Muscle layer of colon (tissue), 2 donors: ENCODE data around the gene RGS6.
"Not testable (repeated sequence)": the region's sequence is repeated elsewhere in the genome, so short reads cannot be mapped to it uniquely, and the experiment has no call there.

Experiments used
- H3K27ac ChIP-seq: one replicate; pipeline ENCODE4 v1.7.0; 2013; ENCODE audit warnings: low read depth, mild to moderate bottlenecking, low read length, moderate library complexity
- H3K27me3 ChIP-seq, 2 donors: one replicate each; pipeline ENCODE4 v1.7.0; 2013; ENCODE audit warnings: low read length in 2 of 2, mild to moderate bottlenecking in 2 of 2; ENCODE audit not compliant: insufficient read depth in 2 of 2, control insufficient read depth in 1 of 2
- H3K36me3 ChIP-seq: one replicate; pipeline ENCODE4 v1.7.0; 2013; ENCODE audit warnings: mild to moderate bottlenecking, low read length; ENCODE audit not compliant: insufficient read depth
- H3K4me1 ChIP-seq: one replicate; pipeline ENCODE4 v1.7.0; 2013; ENCODE audit warnings: mild to moderate bottlenecking, low read length; ENCODE audit not compliant: insufficient read depth
- H3K4me3 ChIP-seq, 2 donors: one replicate each; pipeline ENCODE4 v1.7.0; 2013; ENCODE audit warnings: low read length in 2 of 2, low read depth in 1 of 2, mild to moderate bottlenecking in 1 of 2, moderate library complexity in 1 of 2
- H3K9ac ChIP-seq: one replicate; pipeline ENCODE4 v1.7.0; 2013; ENCODE audit warnings: low read length
- H3K9me3 ChIP-seq: one replicate; pipeline ENCODE4 v1.7.0; 2013; ENCODE audit warnings: mild to moderate bottlenecking, low read length
- donor health status: abdominal sarcoma.
- donor health status: Adenocarcinoma of cecum.

RGS6 gene

GRCh38 chr14:72477578-72477977 is 545.3 kb downstream of the RGS6 start:
- H3K9ac ChIP-seq, H3K27ac ChIP-seq, H3K4me1 ChIP-seq, H3K36me3 ChIP-seq, H3K9me3 ChIP-seq, H3K4me3 ChIP-seq, H3K27me3 ChIP-seq: not testable (repeated sequence)

DNA sequence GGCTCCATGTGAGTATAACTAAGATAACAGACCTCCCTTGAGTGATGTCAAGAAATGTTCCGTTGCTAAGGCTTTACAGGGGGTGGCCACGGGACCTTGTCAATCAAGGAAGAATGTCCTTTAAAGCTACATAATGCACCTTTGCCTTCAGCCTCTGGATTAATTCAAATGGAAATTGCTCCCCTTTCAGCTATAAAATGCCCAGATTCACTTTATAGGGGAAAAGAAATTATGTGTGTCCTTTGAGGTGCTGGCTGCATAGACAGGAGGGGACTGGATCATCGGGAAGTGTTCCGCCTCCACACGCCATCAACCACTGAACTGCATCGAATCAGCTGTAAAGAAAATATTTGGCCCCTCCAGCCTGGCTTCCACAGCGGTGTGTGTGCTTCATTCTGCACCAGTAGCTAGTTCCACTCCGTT is 546.3 kb downstream of the RGS6 start:
- Histone ChIP-seq H3K4me3 (no peak overlapping the region), H3K27ac (no peak overlapping the region), H3K9me3 (no peaks in the 10 kb centered on the region), H3K27me3 (no peaks in the 10 kb centered on the region), H3K9ac (no peak overlapping the region), H3K36me3 (no peaks in the 10 kb centered on the region), H3K4me1 (no peaks in the 10 kb centered on the region)

DNA sequence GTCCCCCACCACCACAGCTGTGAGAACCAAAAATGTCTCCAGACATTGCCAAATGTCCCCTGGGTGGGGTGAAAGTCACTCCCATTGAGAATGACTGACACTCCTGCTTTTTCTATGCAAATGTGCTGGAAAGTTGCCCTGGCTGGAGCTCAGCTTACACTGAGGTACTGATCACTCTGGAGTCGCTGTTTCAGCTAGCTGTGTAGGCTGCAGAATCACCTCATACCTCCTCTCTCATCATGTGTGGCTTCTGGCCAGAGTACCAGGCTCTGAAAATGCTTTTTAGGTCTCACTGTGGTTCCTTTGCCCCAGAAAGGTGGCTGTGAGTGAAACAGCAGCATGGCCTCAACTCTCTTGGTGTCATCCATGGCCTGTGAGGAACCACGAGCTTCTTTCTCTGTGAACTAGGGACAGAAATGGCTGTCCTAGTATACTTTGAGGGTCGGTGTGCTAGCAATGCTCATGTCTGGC is 547.3 kb downstream of the RGS6 start:
- H3K4me1 ChIP-seq, result no peaks in the 10 kb centered on the region
- H3K27ac ChIP-seq, result no peak overlapping the region
- no peak overlapping the region for H3K4me3 ChIP-seq
- H3K27me3 ChIP-seq, result no peaks in the 10 kb centered on the region
- H3K36me3 ChIP-seq, result no peaks in the 10 kb centered on the region
- no peaks in the 10 kb centered on the region for H3K9me3 ChIP-seq
- no peak overlapping the region for H3K9ac ChIP-seq

GRCh38 chr14:72480464-72481243 is 548.4 kb downstream of the RGS6 start:
- no peaks in the 10 kb centered on the region for H3K9me3 ChIP-seq
- no peaks in the 10 kb centered on the region for H3K4me1 ChIP-seq
- H3K9ac ChIP-seq, result no peak overlapping the region
- no peak overlapping the region for H3K4me3 ChIP-seq
- H3K27ac ChIP-seq, result no peak overlapping the region
- no peaks in the 10 kb centered on the region for H3K36me3 ChIP-seq
- H3K27me3 ChIP-seq, result no peaks in the 10 kb centered on the region

DNA sequence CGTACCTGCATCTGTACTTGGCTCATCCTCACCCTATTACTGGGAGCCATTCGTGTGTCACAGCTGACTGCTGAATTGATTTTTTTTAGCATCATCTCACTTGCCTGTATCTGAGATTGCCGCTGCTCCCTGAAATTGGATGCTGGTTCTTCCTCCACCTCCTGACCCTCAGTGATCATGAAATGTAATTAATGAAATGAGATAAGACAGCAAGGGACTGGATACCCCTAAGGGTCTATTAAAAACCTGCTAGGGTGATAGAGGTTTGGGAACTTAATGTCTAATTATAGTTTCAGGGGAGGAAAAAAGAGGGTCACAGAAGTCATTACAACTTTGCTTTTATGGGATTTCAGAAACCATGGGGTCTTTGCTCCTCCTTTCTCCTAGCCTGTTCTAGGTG is 551.1 kb downstream of the RGS6 start:
- Histone ChIP-seq H3K4me1 (no peaks in the 10 kb centered on the region), H3K36me3 (no peaks in the 10 kb centered on the region), H3K27me3 (no peaks in the 10 kb centered on the region), H3K4me3 (no peak overlapping the region), H3K9ac (no peak overlapping the region), H3K9me3 (no peaks in the 10 kb centered on the region), H3K27ac (no peak overlapping the region)

GRCh38 chr14:72485695-72486094 is 553.5 kb downstream of the RGS6 start:
- Histone ChIP-seq H3K9me3 (no peaks in the 10 kb centered on the region), H3K36me3 (no peaks in the 10 kb centered on the region), H3K4me3 (no peak overlapping the region), H3K4me1 (no peaks in the 10 kb centered on the region), H3K27me3 (no peaks in the 10 kb centered on the region), H3K27ac (no peak overlapping the region), H3K9ac (no peak overlapping the region)

GRCh38 chr14:72488514-72488913 is 556.3 kb downstream of the RGS6 start:
- H3K9ac ChIP-seq, result no peak overlapping the region
- no peaks in the 10 kb centered on the region for H3K36me3 ChIP-seq
- H3K9me3 ChIP-seq, result no peaks in the 10 kb centered on the region
- no peak overlapping the region for H3K4me3 ChIP-seq
- H3K27me3 ChIP-seq, result no peaks in the 10 kb centered on the region
- H3K27ac ChIP-seq, result no peak overlapping the region
- no peaks in the 10 kb centered on the region for H3K4me1 ChIP-seq

- Histone ChIP-seq H3K27me3 (no peaks in the 10 kb centered on the region), H3K9me3 (no peaks in the 10 kb centered on the region), H3K4me3 (no peak overlapping the region), H3K4me1 (peaks cover 7% of the 10 kb centered on the region), H3K27ac (no peak overlapping the region), H3K36me3 (no peaks in the 10 kb centered on the region), H3K9ac (no peak overlapping the region)
Measured at GRCh38 chr14:72492196-72492595, 560.0 kb downstream of the RGS6 start.

DNA sequence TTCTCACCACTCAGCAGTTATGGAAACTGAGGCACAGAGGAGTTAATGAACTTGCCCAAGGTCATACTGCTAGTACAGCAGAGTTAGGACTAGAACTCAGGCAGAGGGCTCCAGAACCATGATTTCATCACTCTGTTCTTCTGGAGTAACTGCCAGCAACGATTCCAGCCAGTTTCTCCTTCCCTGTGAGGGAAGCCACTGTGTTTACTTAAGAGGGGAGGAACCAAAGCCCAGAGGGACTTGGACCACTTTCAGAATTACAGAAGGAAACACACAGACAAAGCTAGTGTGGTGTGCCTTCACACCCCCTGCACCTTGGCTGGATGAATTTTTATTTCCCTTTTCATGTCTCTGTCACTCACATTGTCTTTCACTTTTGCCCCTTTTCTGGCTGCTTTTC is 563.4 kb downstream of the RGS6 start:
- Histone ChIP-seq H3K27me3 (no peaks in the 10 kb centered on the region), H3K36me3 (no peaks in the 10 kb centered on the region), H3K9ac (no peak overlapping the region), H3K27ac (no peak overlapping the region), H3K9me3 (no peaks in the 10 kb centered on the region), H3K4me1 (peaks cover 7% of the 10 kb centered on the region), H3K4me3 (no peak overlapping the region)

DNA sequence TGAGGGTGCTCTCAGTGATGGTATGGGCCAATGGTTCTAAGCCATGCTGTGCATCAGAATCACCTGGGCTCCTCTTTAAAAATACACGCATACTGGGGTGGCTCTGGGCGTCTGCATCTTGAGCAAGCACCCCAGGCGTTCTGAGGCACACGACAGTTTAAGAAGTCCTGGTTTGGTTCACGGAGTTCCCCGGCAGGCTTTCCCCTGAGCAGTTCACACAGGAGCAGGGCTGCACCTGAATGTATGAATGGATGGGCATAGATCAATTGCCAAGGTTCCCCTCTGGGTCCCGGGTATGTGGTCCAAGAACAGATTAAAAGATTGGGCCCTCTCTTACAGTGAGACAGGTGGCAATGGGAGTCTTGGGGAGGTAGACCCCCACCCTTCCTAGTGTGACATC is 566.4 kb downstream of the RGS6 start:
- no peak overlapping the region for H3K4me3 ChIP-seq
- H3K36me3 ChIP-seq, result no peaks in the 10 kb centered on the region
- H3K27ac ChIP-seq, result no peak overlapping the region
- H3K4me1 ChIP-seq, result peaks cover 7% of the 10 kb centered on the region
- H3K9me3 ChIP-seq, result no peaks in the 10 kb centered on the region
- H3K27me3 ChIP-seq, result no peaks in the 10 kb centered on the region
- no peak overlapping the region for H3K9ac ChIP-seq

DNA sequence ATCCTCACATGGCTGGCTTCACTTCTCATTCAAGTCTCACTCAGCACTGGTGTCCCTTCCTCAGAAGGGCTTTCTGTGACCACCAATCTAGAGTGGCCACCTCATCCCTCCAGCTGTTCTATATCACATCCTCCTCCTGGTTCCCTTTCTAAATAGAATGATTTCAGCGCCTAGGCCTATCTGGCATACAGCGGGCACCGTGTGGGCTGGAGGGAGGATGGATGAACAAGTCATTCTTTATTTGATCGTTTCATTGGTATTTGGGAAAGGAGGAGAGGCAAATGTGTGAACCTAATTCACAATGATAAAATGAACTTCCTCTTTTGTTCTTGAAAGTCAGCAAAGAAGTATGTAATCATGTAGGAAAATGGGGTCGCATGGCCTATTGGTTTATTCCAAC is 567.5 kb downstream of the RGS6 start:
- Histone ChIP-seq H3K36me3 (no peaks in the 10 kb centered on the region), H3K9me3 (no peaks in the 10 kb centered on the region), H3K4me1 (peaks cover 7% of the 10 kb centered on the region), H3K27ac (no peak overlapping the region), H3K4me3 (no peak overlapping the region), H3K27me3 (no peaks in the 10 kb centered on the region), H3K9ac (no peak overlapping the region)

- Histone ChIP-seq H3K36me3 (no peaks in the 10 kb centered on the region), H3K9ac (no peak overlapping the region), H3K27ac (no peak overlapping the region), H3K27me3 (no peaks in the 10 kb centered on the region), H3K4me3 (no peak overlapping the region), H3K9me3 (no peaks in the 10 kb centered on the region), H3K4me1 (peaks cover 7% of the 10 kb centered on the region)
Measured at GRCh38 chr14:72500234-72500838, 568.1 kb downstream of the RGS6 start.
